ENCODE measurements around the gene MDK. TPM values are rescaled to one million over a fixed set of nuclear protein-coding genes. Genes with fewer than 3 reads are reported as not detected.
A peak's percentile ranks its signal among the peaks of the same experiment; 100 is the strongest.

The MDK gene
- total and polyA plus RNA-seq, 2 of the 13 experiments (the other 11 are each of a cell fraction or from before 2014, with no cell fraction given): 312 to 407 TPM

DNA sequence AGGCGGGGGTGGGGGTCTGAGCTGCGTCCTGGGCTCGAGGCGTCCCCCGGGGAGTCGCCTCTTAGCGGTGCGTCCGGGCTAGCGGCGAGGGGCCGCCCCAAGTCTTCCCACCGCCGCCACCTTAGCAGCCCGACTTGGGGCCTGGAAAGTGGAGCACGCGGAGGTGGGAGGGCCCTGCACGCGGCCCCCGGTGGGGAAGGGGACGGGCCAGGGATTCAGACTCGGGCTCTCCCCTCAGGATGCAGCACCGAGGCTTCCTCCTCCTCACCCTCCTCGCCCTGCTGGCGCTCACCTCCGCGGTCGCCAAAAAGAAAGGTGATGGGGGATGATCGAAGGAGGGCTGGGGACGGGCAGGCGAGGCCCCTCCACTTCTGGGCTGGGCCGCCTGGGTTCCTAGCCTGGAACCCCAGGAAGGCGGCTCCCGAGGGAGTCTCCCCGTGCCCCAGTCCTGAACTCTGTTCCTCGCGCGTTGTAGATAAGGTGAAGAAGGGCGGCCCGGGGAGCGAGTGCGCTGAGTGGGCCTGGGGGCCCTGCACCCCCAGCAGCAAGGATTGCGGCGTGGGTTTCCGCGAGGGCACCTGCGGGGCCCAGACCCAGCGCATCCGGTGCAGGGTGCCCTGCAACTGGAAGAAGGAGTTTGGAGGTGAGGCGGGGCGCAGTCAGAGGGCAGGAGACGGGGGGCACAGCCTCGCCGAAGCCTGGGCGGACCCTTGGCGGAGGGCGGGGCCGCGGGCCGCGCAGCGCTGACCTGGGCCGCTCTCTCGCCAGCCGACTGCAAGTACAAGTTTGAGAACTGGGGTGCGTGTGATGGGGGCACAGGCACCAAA, 563 bp downstream of the MDK start (continued):
- TF ChIP-seq, protein P1, sequence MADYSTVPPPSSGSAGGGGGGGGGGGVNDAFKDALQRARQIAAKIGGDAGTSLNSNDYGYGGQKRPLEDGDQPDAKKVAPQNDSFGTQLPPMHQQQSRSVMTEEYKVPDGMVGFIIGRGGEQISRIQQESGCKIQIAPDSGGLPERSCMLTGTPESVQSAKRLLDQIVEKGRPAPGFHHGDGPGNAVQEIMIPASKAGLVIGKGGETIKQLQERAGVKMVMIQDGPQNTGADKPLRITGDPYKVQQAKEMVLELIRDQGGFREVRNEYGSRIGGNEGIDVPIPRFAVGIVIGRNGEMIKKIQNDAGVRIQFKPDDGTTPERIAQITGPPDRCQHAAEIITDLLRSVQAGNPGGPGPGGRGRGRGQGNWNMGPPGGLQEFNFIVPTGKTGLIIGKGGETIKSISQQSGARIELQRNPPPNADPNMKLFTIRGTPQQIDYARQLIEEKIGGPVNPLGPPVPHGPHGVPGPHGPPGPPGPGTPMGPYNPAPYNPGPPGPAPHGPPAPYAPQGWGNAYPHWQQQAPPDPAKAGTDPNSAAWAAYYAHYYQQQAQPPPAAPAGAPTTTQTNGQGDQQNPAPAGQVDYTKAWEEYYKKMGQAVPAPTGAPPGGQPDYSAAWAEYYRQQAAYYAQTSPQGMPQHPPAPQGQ (CRISPR knock-in tag; IDR thresholded peaks at IDR 0.05; ENCODE audit: borderline replicate concordance): no peak
- TF ChIP-seq GLI4 (CRISPR knock-in tag; IDR thresholded peaks at IDR 0.05; ENCODE audit: borderline replicate concordance) (no peak), SKI (IDR thresholded peaks at IDR 0.05; ENCODE audit: partially characterized antibody) (no peak), ZNF350 (CRISPR knock-in tag; IDR thresholded peaks at IDR 0.05; ENCODE audit: borderline replicate concordance, low read depth) (peak; percentile 18; the same call in 1 of the 2 replicates), SMC3 (IDR thresholded peaks at IDR 0.05; ENCODE audit: low read length) (no peak), ZNF589 (CRISPR knock-in tag; conservative IDR thresholded peaks at IDR 0.05) (no peak), ARHGAP35 (CRISPR knock-in tag; IDR thresholded peaks at IDR 0.05; ENCODE audit: borderline replicate concordance) (0 out of 2 replicates have a peak, but pooled peaks have one; percentile 41), ZBTB42 (CRISPR knock-in tag; IDR thresholded peaks at IDR 0.05) (no peak), TEAD3 (CRISPR knock-in tag; optimal IDR thresholded peaks at IDR 0.05; ENCODE audit: borderline replicate concordance) (no peak), CEBPG (CRISPR knock-in tag; IDR thresholded peaks at IDR 0.05) (no peak), ATAD3A (CRISPR knock-in tag; IDR thresholded peaks at IDR 0.05) (no peak)
- TF ChIP-seq, protein P2, sequence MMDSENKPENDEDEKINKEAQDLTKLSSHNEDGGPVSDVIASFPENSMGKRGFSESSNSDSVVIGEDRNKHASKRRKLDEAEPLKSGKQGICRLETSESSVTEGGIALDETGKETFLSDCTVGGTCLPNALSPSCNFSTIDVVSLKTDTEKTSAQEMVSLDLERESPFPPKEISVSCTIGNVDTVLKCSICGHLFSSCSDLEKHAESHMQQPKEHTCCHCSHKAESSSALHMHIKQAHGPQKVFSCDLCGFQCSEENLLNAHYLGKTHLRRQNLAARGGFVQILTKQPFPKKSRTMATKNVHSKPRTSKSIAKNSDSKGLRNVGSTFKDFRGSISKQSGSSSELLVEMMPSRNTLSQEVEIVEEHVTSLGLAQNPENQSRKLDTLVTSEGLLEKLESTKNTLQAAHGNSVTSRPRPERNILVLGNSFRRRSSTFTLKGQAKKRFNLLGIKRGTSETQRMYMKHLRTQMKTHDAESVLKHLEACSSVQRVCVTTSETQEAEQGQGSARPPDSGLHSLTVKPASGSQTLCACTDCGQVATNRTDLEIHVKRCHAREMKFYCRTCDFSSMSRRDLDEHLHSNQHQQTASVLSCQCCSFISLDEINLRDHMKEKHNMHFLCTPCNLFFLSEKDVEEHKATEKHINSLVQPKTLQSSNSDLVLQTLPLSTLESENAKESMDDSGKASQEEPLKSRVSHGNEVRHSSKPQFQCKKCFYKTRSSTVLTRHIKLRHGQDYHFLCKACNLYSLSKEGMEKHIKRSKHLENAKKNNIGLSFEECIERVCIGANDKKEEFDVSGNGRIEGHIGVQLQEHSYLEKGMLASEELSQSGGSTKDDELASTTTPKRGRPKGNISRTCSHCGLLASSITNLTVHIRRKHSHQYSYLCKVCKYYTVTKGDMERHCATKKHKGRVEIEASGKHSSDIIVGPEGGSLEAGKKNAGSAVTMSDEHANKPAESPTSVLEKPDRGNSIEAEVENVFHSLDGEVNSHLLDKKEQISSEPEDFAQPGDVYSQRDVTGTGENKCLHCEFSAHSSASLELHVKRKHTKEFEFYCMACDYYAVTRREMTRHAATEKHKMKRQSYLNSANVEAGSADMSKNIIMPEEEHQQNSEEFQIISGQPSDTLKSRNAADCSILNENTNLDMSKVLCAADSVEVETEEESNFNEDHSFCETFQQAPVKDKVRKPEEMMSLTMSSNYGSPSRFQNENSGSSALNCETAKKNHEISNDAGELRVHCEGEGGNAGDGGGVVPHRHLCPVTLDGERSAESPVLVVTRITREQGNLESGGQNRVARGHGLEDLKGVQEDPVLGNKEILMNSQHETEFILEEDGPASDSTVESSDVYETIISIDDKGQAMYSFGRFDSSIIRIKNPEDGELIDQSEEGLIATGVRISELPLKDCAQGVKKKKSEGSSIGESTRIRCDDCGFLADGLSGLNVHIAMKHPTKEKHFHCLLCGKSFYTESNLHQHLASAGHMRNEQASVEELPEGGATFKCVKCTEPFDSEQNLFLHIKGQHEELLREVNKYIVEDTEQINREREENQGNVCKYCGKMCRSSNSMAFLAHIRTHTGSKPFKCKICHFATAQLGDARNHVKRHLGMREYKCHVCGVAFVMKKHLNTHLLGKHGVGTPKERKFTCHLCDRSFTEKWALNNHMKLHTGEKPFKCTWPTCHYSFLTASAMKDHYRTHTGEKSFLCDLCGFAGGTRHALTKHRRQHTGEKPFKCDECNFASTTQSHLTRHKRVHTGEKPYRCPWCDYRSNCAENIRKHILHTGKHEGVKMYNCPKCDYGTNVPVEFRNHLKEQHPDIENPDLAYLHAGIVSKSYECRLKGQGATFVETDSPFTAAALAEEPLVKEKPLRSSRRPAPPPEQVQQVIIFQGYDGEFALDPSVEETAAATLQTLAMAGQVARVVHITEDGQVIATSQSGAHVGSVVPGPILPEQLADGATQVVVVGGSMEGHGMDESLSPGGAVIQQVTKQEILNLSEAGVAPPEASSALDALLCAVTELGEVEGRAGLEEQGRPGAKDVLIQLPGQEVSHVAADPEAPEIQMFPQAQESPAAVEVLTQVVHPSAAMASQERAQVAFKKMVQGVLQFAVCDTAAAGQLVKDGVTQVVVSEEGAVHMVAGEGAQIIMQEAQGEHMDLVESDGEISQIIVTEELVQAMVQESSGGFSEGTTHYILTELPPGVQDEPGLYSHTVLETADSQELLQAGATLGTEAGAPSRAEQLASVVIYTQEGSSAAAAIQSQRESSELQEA (CRISPR knock-in tag; IDR thresholded peaks at IDR 0.05; ENCODE audit: not compliant biosample characterization): no peak
- TF ChIP-seq, protein P3, sequence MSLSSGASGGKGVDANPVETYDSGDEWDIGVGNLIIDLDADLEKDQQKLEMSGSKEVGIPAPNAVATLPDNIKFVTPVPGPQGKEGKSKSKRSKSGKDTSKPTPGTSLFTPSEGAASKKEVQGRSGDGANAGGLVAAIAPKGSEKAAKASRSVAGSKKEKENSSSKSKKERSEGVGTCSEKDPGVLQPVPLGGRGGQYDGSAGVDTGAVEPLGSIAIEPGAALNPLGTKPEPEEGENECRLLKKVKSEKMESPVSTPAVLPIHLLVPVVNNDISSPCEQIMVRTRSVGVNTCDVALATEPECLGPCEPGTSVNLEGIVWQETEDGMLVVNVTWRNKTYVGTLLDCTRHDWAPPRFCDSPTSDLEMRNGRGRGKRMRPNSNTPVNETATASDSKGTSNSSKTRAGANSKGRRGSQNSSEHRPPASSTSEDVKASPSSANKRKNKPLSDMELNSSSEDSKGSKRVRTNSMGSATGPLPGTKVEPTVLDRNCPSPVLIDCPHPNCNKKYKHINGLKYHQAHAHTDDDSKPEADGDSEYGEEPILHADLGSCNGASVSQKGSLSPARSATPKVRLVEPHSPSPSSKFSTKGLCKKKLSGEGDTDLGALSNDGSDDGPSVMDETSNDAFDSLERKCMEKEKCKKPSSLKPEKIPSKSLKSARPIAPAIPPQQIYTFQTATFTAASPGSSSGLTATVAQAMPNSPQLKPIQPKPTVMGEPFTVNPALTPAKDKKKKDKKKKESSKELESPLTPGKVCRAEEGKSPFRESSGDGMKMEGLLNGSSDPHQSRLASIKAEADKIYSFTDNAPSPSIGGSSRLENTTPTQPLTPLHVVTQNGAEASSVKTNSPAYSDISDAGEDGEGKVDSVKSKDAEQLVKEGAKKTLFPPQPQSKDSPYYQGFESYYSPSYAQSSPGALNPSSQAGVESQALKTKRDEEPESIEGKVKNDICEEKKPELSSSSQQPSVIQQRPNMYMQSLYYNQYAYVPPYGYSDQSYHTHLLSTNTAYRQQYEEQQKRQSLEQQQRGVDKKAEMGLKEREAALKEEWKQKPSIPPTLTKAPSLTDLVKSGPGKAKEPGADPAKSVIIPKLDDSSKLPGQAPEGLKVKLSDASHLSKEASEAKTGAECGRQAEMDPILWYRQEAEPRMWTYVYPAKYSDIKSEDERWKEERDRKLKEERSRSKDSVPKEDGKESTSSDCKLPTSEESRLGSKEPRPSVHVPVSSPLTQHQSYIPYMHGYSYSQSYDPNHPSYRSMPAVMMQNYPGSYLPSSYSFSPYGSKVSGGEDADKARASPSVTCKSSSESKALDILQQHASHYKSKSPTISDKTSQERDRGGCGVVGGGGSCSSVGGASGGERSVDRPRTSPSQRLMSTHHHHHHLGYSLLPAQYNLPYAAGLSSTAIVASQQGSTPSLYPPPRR (CRISPR knock-in tag; IDR thresholded peaks at IDR 0.05; ENCODE audit: borderline replicate concordance): no peak

All from HepG2 (cell line).